DOHH2 (cell line): ENCODE measurements around the gene TMEM30A.

Experiments
- CTCF ChIP-seq: fragments of 200-600 bp; sonication (generic); IDR thresholded peaks from one replicate; pipeline ENCODE4 v1.5.1; 2014; ENCODE audit warnings: antibody characterized with exemption, mild to moderate bottlenecking, low read depth, low read length; ENCODE audit not compliant: poor library complexity, severe bottlenecking
- EZH2phosphoT487 ChIP-seq: fragments of 200-600 bp; sonication (generic); IDR thresholded peaks from 2 replicates; pipeline ENCODE4 v1.6.1; 2017; ENCODE audit warnings: borderline replicate concordance, mild to moderate bottlenecking, antibody characterized with exemption, low read length, moderate library complexity, mixed read lengths

- TF ChIP-seq CTCF (no peak), EZH2phosphoT487 (no peak)
Measured at GRCh38 chr6:75300531-75300855, 15.9 kb upstream of the TMEM30A start.
